Immature natural killer cell (primary cell): ENCODE data around the gene DLGAP4. TPM values are rescaled to one million over a fixed set of nuclear protein-coding genes. Genes with fewer than 3 reads are reported as not detected.
"Not testable (repeated sequence)": the region's sequence is repeated elsewhere in the genome, so short reads cannot be mapped to it uniquely, and the experiment has no call there.

Experiments used
- DNase-seq, 3 donors: peaks; one replicate each; pipeline ENCODE4 v3.0.0; 2022; ENCODE audit warnings: mixed read lengths in 1 of 3
- H3K27ac Mint-ChIP-seq, 6 donors: one replicate each; pipeline ENCODE4 v1.8.0; 2020; ENCODE audit warnings: mixed read lengths in 6 of 6, mild to moderate bottlenecking in 5 of 6, inconsistent platforms in 4 of 6, moderate library complexity in 3 of 6
- H3K27me3 Mint-ChIP-seq, 3 donors: one replicate each; pipeline ENCODE4 v1.8.0; 2020 to 2021; ENCODE audit warnings: low read depth in 3 of 3, mild to moderate bottlenecking in 3 of 3, mixed read lengths in 3 of 3, moderate library complexity in 3 of 3, inconsistent platforms in 1 of 3
- H3K36me3 Mint-ChIP-seq, 3 donors: one replicate each; pipeline ENCODE4 v1.8.0; 2020; ENCODE audit warnings: mixed read lengths in 3 of 3, inconsistent platforms in 2 of 3, mild to moderate bottlenecking in 2 of 3
- H3K4me1 Mint-ChIP-seq, 2 donors: one replicate each; pipeline ENCODE4 v1.8.0; 2020; ENCODE audit warnings: inconsistent platforms in 2 of 2, mild to moderate bottlenecking in 2 of 2, mixed read lengths in 2 of 2, moderate library complexity in 1 of 2
- H3K4me3 Mint-ChIP-seq, 5 donors: one replicate each; pipeline ENCODE4 v1.8.0; 2020; ENCODE audit warnings: mild to moderate bottlenecking in 5 of 5, mixed read lengths in 5 of 5, inconsistent platforms in 3 of 5, moderate library complexity in 3 of 5
- H3K9me3 Mint-ChIP-seq, 6 donors: one replicate each; pipeline ENCODE4 v1.8.0; 2020; ENCODE audit warnings: mild to moderate bottlenecking in 6 of 6, mixed read lengths in 6 of 6, inconsistent platforms in 4 of 6, moderate library complexity in 3 of 6
- polyA plus RNA-seq, 3 donors: library from polyadenylated mRNA; unstranded; fragments of 300-500 nt; fragmentation: Illumina TruSeq; gene quantifications; one replicate each; pipeline ENCODE4 v1.2.3, GENCODE V29; 2021

Gene DLGAP4
- polyA plus RNA-seq, 3 donors from 2014 or later = 9.0 to 29.0 (median 12.6) TPM

DNA sequence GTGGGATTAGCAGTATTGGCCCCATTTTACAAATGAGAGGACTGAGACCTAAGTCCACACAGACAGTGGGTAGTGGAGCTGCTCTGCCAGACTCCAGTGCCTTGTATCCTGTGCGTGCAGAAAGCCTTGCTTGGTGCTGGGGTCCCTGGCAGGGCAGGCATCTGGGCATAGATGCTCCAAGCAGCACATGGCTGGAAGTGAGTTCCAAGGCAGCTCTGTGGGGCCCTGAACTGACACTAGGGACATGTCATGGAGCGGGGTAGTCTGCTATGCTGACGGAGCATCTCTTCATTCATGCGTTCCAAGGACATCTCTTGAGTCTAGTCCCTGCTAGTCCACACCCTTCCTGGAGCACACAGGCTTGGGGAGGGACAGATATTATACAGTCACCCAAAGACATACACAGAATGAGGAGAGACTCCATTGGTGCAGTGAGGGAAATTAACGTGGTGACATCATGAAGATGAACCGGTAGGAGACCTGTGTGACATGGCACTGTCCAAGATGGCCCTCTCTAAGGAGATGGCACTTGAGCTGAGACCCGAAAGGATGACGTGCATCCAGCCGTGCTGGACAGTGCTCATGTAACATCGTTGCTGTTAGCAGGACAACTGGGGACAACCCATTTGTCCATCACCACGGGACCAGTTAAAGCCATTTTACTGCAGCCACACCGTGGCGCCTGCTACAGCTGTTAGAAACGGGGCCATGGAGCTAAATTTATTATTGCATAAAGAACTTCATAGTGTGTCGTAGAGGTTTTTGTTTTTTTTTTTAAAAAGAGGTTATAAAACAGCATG is 65.1 kb downstream of the DLGAP4 start:
- Mint-ChIP-seq H3K36me3 (no peaks in the 10 kb centered on the region), H3K27ac (no peak overlapping the region), H3K9me3 (no peaks in the 10 kb centered on the region), H3K4me1 (no peaks in the 10 kb centered on the region), H3K4me3 (no peak overlapping the region), H3K27me3 (peaks cover 3 to 5% (median 4%) of the 10 kb centered on the region in 3 donors)
- no peak for DNase-seq

DNA sequence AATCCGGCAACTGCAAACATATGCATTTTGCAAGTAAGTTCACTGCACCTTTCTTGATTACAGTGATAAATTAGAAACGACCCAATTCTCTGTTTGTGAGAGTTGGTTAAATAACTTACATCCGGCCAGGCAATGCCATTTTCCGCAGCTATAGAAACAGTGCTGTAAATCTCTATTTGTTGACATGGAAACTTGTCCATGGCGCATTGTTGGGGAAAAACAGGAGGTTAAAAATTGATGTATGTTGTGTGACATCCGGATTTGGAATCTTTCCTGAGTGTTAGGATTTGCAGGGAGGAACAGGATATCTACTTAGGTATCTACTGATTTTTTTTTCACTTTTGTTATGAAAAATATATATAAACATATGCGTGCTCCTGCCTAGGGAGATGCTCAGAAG is 66.5 kb downstream of the DLGAP4 start:
- H3K27ac Mint-ChIP-seq = no peak overlapping the region
- H3K4me3 Mint-ChIP-seq = no peak overlapping the region
- no peaks in the 10 kb centered on the region for H3K36me3 Mint-ChIP-seq
- no peaks in the 10 kb centered on the region for H3K4me1 Mint-ChIP-seq
- H3K9me3 Mint-ChIP-seq = no peaks in the 10 kb centered on the region
- DNase-seq = no peak
- H3K27me3 Mint-ChIP-seq = peaks cover 5 to 6% (median 5%) of the 10 kb centered on the region in 3 donors

DNA sequence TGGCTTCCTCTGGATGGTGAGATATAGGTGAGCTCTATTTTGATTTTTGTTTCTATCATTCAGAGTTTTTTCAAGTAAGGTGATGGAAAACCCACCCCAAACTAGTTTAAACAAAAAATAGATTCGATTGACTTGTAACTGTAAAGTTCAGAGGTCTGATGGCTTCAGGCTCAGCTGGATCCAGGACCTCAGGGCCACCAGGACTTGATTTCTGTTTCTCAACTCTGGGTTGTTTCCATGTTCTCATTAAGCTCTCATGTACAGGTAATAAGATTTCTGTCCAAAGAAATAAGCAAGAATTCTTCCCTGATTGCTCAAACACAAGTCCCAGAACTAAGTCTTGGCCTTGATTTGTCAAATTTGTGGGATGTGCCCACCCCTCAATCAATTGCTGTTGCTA is 67.0 kb downstream of the DLGAP4 start:
- no peak for DNase-seq
- H3K27me3 Mint-ChIP-seq = peaks cover 3 to 6% (median 5%) of the 10 kb centered on the region in 3 donors
- no peaks in the 10 kb centered on the region for H3K9me3 Mint-ChIP-seq
- H3K4me3 Mint-ChIP-seq = no peak overlapping the region
- no peak overlapping the region for H3K27ac Mint-ChIP-seq
- no peaks in the 10 kb centered on the region for H3K36me3 Mint-ChIP-seq
- H3K4me1 Mint-ChIP-seq = no peaks in the 10 kb centered on the region

DNA sequence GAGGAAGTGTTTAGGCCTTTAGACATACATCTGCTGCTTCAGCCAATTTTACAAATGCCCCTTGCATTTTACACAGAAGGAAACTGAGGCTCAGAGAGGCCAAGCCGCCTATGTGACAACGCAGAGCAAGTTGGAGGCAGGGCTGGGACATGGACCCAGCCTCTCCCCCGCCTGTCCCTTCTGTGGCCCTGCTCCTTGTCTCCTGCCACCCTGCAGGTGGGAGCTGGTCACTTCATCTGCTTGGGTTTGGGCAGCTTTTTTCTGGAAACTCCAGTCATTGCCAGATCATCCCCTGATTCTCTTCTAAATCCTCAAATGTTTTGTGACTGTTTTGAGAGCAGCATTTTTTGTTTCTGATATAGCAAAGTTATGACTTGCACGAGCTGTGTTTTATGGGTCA is 68.9 kb downstream of the DLGAP4 start:
- H3K27ac Mint-ChIP-seq = no peak overlapping the region
- no peaks in the 10 kb centered on the region for H3K4me1 Mint-ChIP-seq
- H3K36me3 Mint-ChIP-seq = no peaks in the 10 kb centered on the region
- no peaks in the 10 kb centered on the region for H3K9me3 Mint-ChIP-seq
- peaks cover 3 to 12% (median 9%) of the 10 kb centered on the region in 3 donors for H3K27me3 Mint-ChIP-seq
- no peak overlapping the region for H3K4me3 Mint-ChIP-seq
- DNase-seq = no peak

DNA sequence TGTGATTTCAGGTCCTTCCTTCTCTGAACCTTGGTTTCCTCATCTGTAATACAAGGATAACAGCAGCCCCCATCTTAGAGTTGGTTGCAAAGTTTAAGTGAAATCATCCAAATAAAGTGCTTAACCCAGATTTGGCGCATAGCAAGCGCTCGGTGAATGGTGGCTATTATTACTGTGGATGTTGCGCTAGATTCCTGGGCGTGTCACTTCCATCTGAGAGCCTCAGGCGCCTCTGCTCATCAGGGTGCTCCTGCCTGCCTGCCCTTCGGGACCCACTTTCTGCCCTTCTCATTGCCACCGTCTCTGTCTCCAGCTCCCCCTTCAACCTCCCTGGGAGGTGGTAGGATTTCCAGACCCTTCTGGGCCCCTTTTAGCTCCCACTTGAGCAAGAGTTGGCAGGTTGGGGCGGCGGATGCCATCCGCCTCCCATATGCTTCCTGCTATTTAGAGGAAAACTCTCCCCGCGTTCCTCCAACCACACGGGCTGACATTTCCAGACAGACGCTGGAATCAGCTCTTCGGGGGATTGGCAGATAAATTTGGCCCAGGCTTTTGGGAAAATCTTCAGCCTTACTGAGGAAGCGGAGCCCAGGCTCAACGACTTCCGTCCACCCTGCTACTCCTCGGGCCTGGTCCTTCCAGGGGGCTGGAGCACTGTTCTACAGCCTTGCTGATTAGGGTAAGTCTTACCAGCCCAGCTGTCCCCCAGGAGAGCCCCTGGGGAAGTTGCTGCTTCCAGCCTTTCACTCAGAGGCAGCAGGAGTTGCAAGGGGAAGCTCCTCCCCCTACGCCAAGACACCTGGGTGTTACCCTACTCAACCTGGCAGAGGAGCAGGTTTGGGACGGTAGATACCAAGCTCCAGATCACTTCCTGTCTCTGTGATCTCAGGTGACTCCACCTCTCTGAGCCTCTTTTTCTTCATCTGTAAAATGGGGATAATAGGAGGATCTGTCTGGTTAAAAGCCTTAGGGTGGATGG is 71.5 kb downstream of the DLGAP4 start:
- DNase-seq = no peak
- no peaks in the 10 kb centered on the region for H3K4me1 Mint-ChIP-seq
- H3K27ac Mint-ChIP-seq = no peak overlapping the region
- no peak overlapping the region for H3K4me3 Mint-ChIP-seq
- H3K9me3 Mint-ChIP-seq = no peaks in the 10 kb centered on the region
- H3K36me3 Mint-ChIP-seq = no peaks in the 10 kb centered on the region
- H3K27me3 Mint-ChIP-seq = peaks cover 5 to 13% (median 7%) of the 10 kb centered on the region in 3 donors

DNA sequence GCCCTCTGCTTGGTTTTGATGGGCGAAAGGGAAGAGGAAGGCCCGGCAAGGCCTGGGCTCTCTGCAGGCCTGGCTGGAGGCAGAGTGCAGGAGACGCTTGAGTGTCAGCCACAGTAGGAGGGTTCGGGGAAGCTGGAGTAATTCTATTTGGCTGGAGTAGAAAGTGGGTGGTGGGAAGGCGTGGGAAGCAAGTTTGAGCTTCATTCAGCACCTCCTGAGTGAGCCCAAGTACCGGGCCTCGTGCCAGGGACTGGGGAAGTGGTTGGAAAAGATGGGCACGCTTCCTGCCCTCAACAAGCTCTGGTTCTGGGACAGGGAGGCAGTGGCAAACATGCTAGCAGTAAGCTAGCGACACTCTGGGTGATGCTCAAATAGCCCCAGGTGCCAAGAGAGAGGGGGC is 72.5 kb downstream of the DLGAP4 start:
- H3K27me3 Mint-ChIP-seq = peaks cover 3 to 13% (median 7%) of the 10 kb centered on the region in 3 donors
- DNase-seq = no peak

DNA sequence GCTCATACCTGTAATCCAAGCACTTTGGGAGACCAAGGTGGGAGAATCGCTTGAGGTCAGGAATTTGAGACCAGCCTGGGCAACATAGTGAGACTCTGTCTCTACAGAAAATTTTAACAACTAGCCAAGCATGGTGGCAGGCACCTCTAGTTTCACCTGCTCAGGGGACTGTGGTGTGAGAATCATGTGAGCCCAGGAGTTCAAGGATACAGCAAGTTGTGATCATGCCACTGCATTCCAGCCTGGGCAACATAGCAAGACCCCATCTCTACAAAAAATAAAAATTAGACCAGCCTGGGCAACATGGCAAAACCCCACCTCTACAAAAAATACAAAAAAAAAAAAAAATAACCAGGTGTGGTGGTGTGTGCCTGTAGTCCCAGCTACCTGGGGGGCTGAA is 73.8 kb downstream of the DLGAP4 start:
- not testable (repeated sequence) for DNase-seq

More for the DNA sequence above, 72.5 kb downstream of the DLGAP4 start:
- H3K9me3 Mint-ChIP-seq = no peaks in the 10 kb centered on the region
- no peak overlapping the region for H3K4me3 Mint-ChIP-seq
- no peaks in the 10 kb centered on the region for H3K4me1 Mint-ChIP-seq
- H3K27ac Mint-ChIP-seq = peak overlapping the region in 1 of 6 donors; percentile 29
- no peaks in the 10 kb centered on the region for H3K36me3 Mint-ChIP-seq

DNA sequence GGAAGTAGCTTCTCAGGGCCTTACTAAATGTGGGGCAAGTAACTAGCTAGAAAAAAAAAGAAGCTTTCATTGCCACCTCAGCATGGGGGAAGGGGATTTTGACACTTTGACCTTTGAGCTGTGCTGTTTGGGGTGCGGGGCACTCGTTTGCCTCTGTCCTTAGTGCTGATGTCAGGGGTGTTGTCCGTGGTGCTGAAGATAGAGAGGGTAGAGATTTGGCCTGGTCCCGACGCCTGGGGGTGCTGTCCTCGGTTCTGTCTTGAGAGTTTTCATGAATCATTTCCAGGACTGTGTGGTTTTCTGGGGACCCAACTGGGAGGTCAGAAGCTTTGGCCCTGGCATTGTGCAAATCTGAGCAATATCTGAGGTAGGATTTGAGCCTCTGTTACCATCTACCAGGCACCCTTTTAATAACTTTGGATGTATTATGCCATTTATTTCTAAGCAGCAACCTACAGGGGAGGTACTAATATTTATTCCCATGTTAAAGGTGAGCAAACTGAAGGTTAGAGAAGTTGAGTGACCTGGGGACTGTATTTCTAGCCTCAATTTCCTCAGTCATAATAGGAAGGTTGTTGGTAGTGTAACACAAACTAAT is 78.0 kb downstream of the DLGAP4 start:
- no peaks in the 10 kb centered on the region for H3K4me1 Mint-ChIP-seq
- no peak overlapping the region for H3K4me3 Mint-ChIP-seq
- no peaks in the 10 kb centered on the region for H3K36me3 Mint-ChIP-seq
- peaks cover 6 to 13% (median 10%) of the 10 kb centered on the region in 3 donors for H3K27me3 Mint-ChIP-seq
- no peak overlapping the region for H3K27ac Mint-ChIP-seq
- DNase-seq = peak; percentile 13 to 29 (median 18)
- H3K9me3 Mint-ChIP-seq = peaks cover 0 to 4% (median 0%) of the 10 kb centered on the region in 6 donors

More for the DNA sequence above, 73.8 kb downstream of the DLGAP4 start:
- peaks cover 3 to 13% (median 7%) of the 10 kb centered on the region in 3 donors for H3K27me3 Mint-ChIP-seq
- H3K27ac Mint-ChIP-seq, H3K9me3 Mint-ChIP-seq, H3K36me3 Mint-ChIP-seq, H3K4me3 Mint-ChIP-seq, H3K4me1 Mint-ChIP-seq: not testable (repeated sequence)

DNA sequence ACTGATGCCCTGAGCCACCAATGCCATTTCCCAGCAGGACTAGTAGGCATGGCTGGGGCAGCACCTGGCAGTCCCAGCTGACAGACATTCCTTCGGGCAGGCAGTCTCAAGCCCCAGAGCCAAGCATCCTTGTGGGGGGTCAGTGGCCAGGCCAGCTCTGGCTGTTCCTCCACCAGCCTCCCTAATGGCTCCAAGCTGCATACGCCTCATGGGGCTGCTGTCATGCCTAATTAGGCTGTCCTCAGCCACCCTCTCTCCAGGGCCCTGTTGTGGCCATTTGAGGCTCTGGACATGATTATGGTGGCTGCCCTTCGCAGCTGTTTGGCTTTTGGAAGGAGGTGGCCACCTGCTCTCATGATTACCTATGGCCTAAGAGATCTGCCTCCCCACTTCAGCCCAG is 79.4 kb downstream of the DLGAP4 start:
- Mint-ChIP-seq H3K9me3 (peaks cover 0 to 4% (median 0%) of the 10 kb centered on the region in 6 donors), H3K4me3 (no peak overlapping the region)
- DNase-seq = no peak

DNA sequence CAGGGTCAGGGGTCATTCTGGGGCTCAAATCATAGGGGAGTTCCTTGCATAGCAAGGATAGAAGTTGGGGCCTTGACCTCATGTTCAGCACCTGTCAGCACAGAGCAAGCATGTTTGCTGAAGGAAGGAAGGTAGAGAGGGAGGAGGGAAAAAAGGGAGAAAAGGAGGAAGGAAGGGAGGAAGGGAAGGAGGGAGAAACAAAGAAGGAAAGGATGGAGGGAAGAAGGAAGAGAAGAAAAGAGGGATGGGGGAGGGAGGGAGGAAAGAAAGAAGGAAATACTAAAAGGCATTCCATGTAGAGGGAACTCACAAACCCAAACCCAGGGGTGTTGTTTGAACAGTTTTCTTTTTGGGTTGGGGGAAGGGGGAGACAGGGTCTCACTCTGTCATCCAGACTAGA is 80.1 kb downstream of the DLGAP4 start:
- no peak overlapping the region for H3K27ac Mint-ChIP-seq
- H3K36me3 Mint-ChIP-seq = no peaks in the 10 kb centered on the region
- no peaks in the 10 kb centered on the region for H3K4me1 Mint-ChIP-seq
- no peak overlapping the region for H3K4me3 Mint-ChIP-seq
- H3K9me3 Mint-ChIP-seq = peaks cover 0 to 4% (median 0%) of the 10 kb centered on the region in 6 donors
- DNase-seq = no peak
- H3K27me3 Mint-ChIP-seq = peaks cover 1 to 11% (median 8%) of the 10 kb centered on the region in 3 donors

More for the DNA sequence above, 79.4 kb downstream of the DLGAP4 start:
- H3K4me1 Mint-ChIP-seq = no peaks in the 10 kb centered on the region
- peaks cover 1 to 11% (median 8%) of the 10 kb centered on the region in 3 donors for H3K27me3 Mint-ChIP-seq
- H3K27ac Mint-ChIP-seq = no peak overlapping the region
- no peaks in the 10 kb centered on the region for H3K36me3 Mint-ChIP-seq

DNA sequence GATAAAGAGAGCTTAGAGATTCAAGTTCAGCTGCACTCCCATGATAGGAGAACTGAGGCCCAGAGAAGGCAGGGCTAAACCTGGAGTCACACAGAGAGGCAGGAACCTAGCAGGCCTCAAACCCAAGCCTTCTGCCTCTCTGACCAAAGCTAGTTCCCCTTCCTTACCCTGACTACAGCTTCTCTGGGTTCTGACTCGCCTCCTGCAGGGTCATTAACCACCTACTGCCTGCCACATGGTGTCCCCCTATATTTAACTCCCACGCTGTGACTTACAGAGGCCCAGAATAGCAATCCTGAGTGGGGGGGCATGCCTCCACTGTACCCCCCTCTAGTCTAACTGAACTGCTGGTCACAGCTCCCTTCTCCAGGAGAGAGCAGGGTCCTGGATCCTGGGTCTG is 84.1 kb downstream of the DLGAP4 start:
- H3K4me1 Mint-ChIP-seq = no peaks in the 10 kb centered on the region
- peaks cover 1 to 15% (median 11%) of the 10 kb centered on the region in 3 donors for H3K27me3 Mint-ChIP-seq
- H3K27ac Mint-ChIP-seq = no peak overlapping the region
- no peaks in the 10 kb centered on the region for H3K9me3 Mint-ChIP-seq
- H3K36me3 Mint-ChIP-seq = no peaks in the 10 kb centered on the region
- DNase-seq = no peak
- no peak overlapping the region for H3K4me3 Mint-ChIP-seq

DNA sequence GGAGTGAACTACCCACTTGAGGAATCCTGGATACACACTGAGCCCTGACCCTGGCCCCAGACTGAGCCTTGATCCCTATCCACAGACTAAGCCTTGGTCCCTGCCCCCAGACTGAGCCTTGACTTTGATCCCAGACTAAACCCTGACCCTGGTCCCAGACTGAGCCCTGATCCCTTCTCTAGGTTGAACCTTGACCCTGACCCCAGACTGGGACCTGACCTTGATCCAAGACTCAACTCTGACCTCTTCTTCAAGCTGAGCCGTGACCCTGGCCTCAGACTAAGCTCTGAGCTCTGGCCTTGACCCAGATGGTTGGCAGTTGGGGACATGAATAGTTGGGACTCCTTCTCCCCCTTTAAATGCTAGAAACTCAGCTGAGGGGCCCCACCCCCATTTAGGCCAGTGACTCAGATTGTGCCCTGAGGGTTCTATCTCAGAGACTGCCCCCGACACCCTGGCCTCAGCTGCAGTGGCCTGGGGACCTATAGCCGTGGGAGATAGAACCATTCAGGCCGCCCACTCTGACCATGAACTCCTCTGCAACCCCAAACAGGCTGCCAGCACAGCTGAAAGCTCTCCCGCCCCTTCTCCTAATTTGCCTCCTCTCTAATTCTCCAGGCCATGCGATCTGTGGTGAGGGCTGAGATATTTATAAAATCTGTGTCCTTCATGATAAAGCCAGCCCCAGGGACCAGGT is 84.7 kb downstream of the DLGAP4 start:
- H3K4me3 Mint-ChIP-seq = no peak overlapping the region
- H3K36me3 Mint-ChIP-seq = no peaks in the 10 kb centered on the region
- H3K27ac Mint-ChIP-seq = no peak overlapping the region
- no peaks in the 10 kb centered on the region for H3K9me3 Mint-ChIP-seq
- H3K4me1 Mint-ChIP-seq = no peaks in the 10 kb centered on the region
- no peak for DNase-seq
- H3K27me3 Mint-ChIP-seq = peaks cover 1 to 15% (median 9%) of the 10 kb centered on the region in 3 donors

DNA sequence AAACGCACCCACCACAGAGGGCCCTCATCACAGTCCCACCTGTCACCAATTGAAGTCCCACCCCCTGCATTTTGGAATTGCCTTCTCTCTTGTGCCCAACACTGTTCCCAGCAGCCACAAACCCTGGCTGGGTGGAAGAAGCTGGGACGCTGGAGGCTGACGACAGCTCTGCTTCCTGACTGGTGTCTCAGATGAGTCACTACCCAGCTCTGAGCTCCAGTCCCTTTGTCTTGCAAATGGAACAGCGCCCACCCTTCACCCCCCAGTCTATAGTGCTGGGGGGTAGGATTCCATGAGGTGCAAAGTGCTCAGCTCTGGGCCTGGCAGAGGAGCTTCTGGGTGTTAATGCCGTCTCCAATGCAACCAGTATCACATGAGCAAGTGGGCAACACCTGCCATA is 85.3 kb downstream of the DLGAP4 start:
- DNase-seq = no peak
- no peak overlapping the region for H3K4me3 Mint-ChIP-seq
- H3K27ac Mint-ChIP-seq = no peak overlapping the region
- no peaks in the 10 kb centered on the region for H3K9me3 Mint-ChIP-seq
- peaks cover 1 to 15% (median 9%) of the 10 kb centered on the region in 3 donors for H3K27me3 Mint-ChIP-seq
- H3K36me3 Mint-ChIP-seq = no peaks in the 10 kb centered on the region
- no peaks in the 10 kb centered on the region for H3K4me1 Mint-ChIP-seq
